Liver (tissue), 3 donors: Measurements from ENCODE around the gene TSPAN13.

Source experiments
- CTCF ChIP-seq: fragments of 150-350 bp; IDR thresholded peaks from 2 replicates; pipeline ENCODE4 v1.5.1; 2017; ENCODE audit warnings: improper control_type of control experiment, low read depth, low read length; ENCODE audit not compliant: missing input control
- FOXA1 ChIP-seq: IDR thresholded peaks from 2 replicates; pipeline ENCODE4 v1.6.1; 2016; ENCODE audit warnings: antibody characterized with exemption
- MAX ChIP-seq: IDR thresholded peaks from 2 replicates; pipeline ENCODE4 v1.6.1; 2016; ENCODE audit warnings: antibody characterized with exemption
- NR2F2 ChIP-seq: IDR thresholded peaks from 2 replicates; pipeline ENCODE4 v1.6.1; 2016; ENCODE audit warnings: antibody characterized with exemption
- REST ChIP-seq: IDR thresholded peaks from 2 replicates; pipeline ENCODE4 v1.6.1; 2016; ENCODE audit warnings: antibody characterized with exemption, mild to moderate bottlenecking
- SP1 ChIP-seq: IDR thresholded peaks from 2 replicates; pipeline ENCODE4 v1.6.1; 2018; ENCODE audit warnings: antibody characterized with exemption, mild to moderate bottlenecking
- TAF1 ChIP-seq: conservative IDR thresholded peaks from 2 replicates; pipeline ENCODE4 v1.6.1; 2016; ENCODE audit warnings: antibody characterized with exemption, mild to moderate bottlenecking
- YY1 ChIP-seq: IDR thresholded peaks from 2 replicates; pipeline ENCODE4 v1.6.1; 2016; ENCODE audit warnings: antibody characterized with exemption, mild to moderate bottlenecking
- ZBTB33 ChIP-seq: IDR thresholded peaks from 2 replicates; pipeline ENCODE4 v1.6.1; 2016; ENCODE audit warnings: antibody characterized with exemption
- donor health status: healthy.
- donor health status: healthy.

GRCh38 chr7:16787127-16787526 is 33.6 kb downstream of the TSPAN13 start:
- TF ChIP-seq CTCF (no peak), YY1 (no peak), ZBTB33 (no peak), NR2F2 (no peak), SP1 (no peak), REST (no peak), MAX (no peak), FOXA1 (no peak), TAF1 (no peak)
